ENCODE data around the gene NISCH.

The NISCH gene

DNA sequence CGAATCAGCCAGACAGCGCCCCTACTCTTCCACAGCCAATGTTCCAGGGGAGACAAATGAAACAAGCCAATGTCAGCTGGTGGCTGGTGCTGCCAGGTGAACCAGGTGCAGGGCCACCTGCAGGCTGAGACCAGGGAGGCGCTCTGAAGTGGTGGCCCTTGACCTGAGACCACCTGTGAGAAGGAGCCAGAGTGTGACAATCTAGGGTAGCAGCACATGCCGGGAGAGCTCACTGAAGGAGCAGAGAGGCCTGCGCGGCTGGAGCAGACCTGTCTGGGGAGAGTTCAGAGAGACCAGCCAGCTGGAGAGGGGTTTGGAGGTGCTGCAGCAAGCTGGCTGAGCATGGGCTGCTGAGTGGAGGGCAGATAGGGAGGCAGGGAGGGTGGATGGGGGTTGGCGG lies 39.0 kb downstream of the NISCH start:
- H3K9ac ChIP-seq (ENCODE audit: low read depth, low read length, poor library complexity, severe bottlenecking) = no peak overlapping the region
- no peak overlapping the region for H3K4me2 ChIP-seq (ENCODE audit: low read depth, low read length, poor library complexity, severe bottlenecking)
- no peaks in the 10 kb centered on the region for H3K79me2 ChIP-seq (ENCODE audit: insufficient read depth, low read length)
- H3K9me3 ChIP-seq (ENCODE audit: insufficient read depth, low read depth, low read length) = no peaks in the 10 kb centered on the region
- H3K27me3 ChIP-seq (ENCODE audit: insufficient read depth, low read length, poor library complexity, severe bottlenecking) = no peaks in the 10 kb centered on the region
- TF ChIP-seq EZH2phosphoT487 (IDR thresholded peaks at IDR 0.05; ENCODE audit: borderline replicate concordance) = no peak
- TF ChIP-seq, protein P1, sequence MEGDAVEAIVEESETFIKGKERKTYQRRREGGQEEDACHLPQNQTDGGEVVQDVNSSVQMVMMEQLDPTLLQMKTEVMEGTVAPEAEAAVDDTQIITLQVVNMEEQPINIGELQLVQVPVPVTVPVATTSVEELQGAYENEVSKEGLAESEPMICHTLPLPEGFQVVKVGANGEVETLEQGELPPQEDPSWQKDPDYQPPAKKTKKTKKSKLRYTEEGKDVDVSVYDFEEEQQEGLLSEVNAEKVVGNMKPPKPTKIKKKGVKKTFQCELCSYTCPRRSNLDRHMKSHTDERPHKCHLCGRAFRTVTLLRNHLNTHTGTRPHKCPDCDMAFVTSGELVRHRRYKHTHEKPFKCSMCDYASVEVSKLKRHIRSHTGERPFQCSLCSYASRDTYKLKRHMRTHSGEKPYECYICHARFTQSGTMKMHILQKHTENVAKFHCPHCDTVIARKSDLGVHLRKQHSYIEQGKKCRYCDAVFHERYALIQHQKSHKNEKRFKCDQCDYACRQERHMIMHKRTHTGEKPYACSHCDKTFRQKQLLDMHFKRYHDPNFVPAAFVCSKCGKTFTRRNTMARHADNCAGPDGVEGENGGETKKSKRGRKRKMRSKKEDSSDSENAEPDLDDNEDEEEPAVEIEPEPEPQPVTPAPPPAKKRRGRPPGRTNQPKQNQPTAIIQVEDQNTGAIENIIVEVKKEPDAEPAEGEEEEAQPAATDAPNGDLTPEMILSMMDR (conservative IDR thresholded peaks at IDR 0.05; ENCODE audit: low read length) = no peak
- H3K4me1 ChIP-seq (ENCODE audit: insufficient read depth, low read length, poor library complexity, severe bottlenecking) = no peaks in the 10 kb centered on the region
- no peaks in the 10 kb centered on the region for H4K20me1 ChIP-seq (ENCODE audit: insufficient read depth, low read length, poor library complexity, severe bottlenecking)
- H3K36me3 ChIP-seq (ENCODE audit: insufficient read depth, low read length) = peaks cover 39% of the 10 kb centered on the region; the same call in 1 of the 2 replicates
- no peak overlapping the region for H2AFZ ChIP-seq (ENCODE audit: low read length)
- H3K9me2 ChIP-seq (replicated peaks; ENCODE audit: low read depth, low read length) = no peaks in the 10 kb centered on the region
- H3F3A ChIP-seq (ENCODE audit: low read depth) = no peaks in the 10 kb centered on the region
- no peak overlapping the region for H3K4me3 ChIP-seq (ENCODE audit: low read length, poor library complexity, severe bottlenecking)

DNA sequence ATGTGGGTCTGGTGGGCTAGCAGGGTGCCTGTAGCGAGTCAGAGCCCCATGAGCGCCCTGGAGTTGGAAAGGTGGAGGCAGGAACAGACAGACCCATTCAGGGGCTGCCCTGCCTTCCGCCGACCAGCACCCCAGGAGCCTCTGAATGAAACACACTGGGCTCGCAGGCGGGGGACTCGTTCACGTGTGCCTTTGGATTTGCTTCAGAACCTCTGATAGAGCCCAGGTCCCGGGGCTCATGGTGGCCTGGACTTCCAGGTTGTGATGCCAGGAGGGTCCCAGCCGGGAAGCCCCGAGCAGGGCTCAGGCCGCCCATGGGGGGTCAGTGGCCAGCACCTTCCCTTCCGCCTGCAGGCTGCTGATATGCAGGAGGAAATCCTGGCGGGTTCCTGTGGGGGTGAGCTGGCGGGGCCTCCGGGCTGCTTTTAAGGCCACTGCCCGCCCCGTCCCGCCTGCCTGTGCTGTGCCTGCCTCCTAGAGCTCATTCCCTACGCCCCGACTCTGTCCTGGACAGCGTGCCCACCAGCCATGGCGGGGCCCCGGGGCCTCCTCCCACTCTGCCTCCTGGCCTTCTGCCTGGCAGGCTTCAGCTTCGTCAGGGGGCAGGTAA lies 39.6 kb downstream of the NISCH start, which contains the start of gene STAB1:
Gene STAB1 (plus strand): TSS at position 453 of the 610 bp plus-strand sequence. CDS start 76 bp downstream, at position 529.
- TF ChIP-seq, protein P1 (conservative IDR thresholded peaks at IDR 0.05; ENCODE audit: low read length) = no peak
- no peak for TF ChIP-seq EZH2phosphoT487 (IDR thresholded peaks at IDR 0.05; ENCODE audit: borderline replicate concordance)
- H2AFZ ChIP-seq (ENCODE audit: low read length) = no peak within 1 kb of the TSS
- no peaks in the 10 kb centered on the region for H3F3A ChIP-seq (ENCODE audit: low read depth)
- H3K79me2 ChIP-seq (ENCODE audit: insufficient read depth, low read length) = no peaks in the 10 kb centered on the region
- no peak within 1 kb of the TSS for H3K4me2 ChIP-seq (ENCODE audit: low read depth, low read length, poor library complexity, severe bottlenecking)
- H3K36me3 ChIP-seq (ENCODE audit: insufficient read depth, low read length) = peaks cover 34% of the 10 kb centered on the region; the same call in 1 of the 2 replicates
- no peaks in the 10 kb centered on the region for H3K9me2 ChIP-seq (replicated peaks; ENCODE audit: low read depth, low read length)
- H3K27me3 ChIP-seq (ENCODE audit: insufficient read depth, low read length, poor library complexity, severe bottlenecking) = no peaks in the 10 kb centered on the region
- H3K9me3 ChIP-seq (ENCODE audit: insufficient read depth, low read depth, low read length) = no peaks in the 10 kb centered on the region
- H3K9ac ChIP-seq (ENCODE audit: low read depth, low read length, poor library complexity, severe bottlenecking) = no peak within 1 kb of the TSS
- H3K4me1 ChIP-seq (ENCODE audit: insufficient read depth, low read length, poor library complexity, severe bottlenecking) = no peaks in the 10 kb centered on the region
- no peaks in the 10 kb centered on the region for H4K20me1 ChIP-seq (ENCODE audit: insufficient read depth, low read length, poor library complexity, severe bottlenecking)
- H3K4me3 ChIP-seq (ENCODE audit: low read length, poor library complexity, severe bottlenecking) = no peak within 1 kb of the TSS

DNA sequence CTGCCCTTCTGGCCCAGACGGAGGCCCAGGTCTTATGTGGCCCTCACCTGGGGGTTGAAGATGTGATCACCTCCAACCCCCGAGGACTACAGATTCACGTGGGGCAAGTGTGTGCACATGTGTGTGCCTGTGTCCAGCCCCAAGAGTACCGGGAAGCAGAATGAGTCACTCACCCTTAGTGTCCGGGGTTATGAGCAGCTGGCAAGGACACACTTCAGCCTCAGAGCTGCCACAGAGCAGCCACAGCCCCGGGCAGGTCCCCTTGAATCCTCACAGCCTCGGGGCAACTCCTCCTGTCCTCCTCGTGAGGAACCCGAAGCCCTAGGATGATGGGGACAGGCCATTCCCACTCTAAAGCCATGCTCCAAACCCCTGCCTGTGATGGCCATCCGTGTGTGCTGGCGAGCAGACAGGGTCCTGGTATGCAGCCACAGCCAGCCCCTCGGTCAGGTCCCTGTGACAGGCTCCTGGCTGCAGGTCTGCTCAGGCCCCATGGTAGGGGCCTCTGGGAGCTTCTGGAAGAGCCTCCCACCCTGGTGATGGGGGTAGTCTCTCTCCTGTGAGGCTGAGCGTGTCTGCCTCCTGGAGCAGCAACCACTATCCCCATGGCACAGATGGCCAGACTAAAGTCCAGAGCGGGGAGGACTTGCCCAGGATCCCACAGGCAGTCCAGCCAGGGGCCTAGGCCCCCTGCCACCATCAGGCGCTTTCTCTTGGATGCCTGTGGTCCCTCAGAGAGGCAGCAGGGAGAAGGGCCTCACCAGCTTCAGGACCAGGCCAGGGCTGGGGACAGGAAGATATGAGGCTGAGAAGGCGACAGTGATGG lies 40.6 kb downstream of the NISCH start:
- TF ChIP-seq, protein P1 (conservative IDR thresholded peaks at IDR 0.05; ENCODE audit: low read length) = no peak
- TF ChIP-seq EZH2phosphoT487 (IDR thresholded peaks at IDR 0.05; ENCODE audit: borderline replicate concordance) = no peak
- Histone ChIP-seq H3K27me3 (ENCODE audit: insufficient read depth, low read length, poor library complexity, severe bottlenecking) (no peaks in the 10 kb centered on the region), H3K9me2 (replicated peaks; ENCODE audit: low read depth, low read length) (no peaks in the 10 kb centered on the region), H3K79me2 (ENCODE audit: insufficient read depth, low read length) (no peaks in the 10 kb centered on the region), H3K36me3 (ENCODE audit: insufficient read depth, low read length) (peaks cover 24% of the 10 kb centered on the region; the same call in 1 of the 2 replicates), H3K4me1 (ENCODE audit: insufficient read depth, low read length, poor library complexity, severe bottlenecking) (no peaks in the 10 kb centered on the region), H2AFZ (ENCODE audit: low read length) (no peak overlapping the region), H3K4me3 (ENCODE audit: low read length, poor library complexity, severe bottlenecking) (no peak overlapping the region), H3K9me3 (ENCODE audit: insufficient read depth, low read depth, low read length) (no peaks in the 10 kb centered on the region), H4K20me1 (ENCODE audit: insufficient read depth, low read length, poor library complexity, severe bottlenecking) (no peaks in the 10 kb centered on the region), H3F3A (ENCODE audit: low read depth) (no peaks in the 10 kb centered on the region), H3K4me2 (ENCODE audit: low read depth, low read length, poor library complexity, severe bottlenecking) (no peak overlapping the region), H3K9ac (ENCODE audit: low read depth, low read length, poor library complexity, severe bottlenecking) (no peak overlapping the region)
